MCF 10A (cell line): ENCODE measurements around the gene LYSMD1. TPM values are rescaled to one million over a fixed set of nuclear protein-coding genes. Genes with fewer than 3 reads are reported as not detected.

Experiments
- total RNA-seq: library from RNA; stranded (reverse); gene quantifications from 2 replicates; pipeline ENCODE4 v1.2.3, GENCODE V29; 2022

The LYSMD1 gene
- total RNA-seq, 1 experiment from 2014 or later: 14.4 TPM

Other genes starting within 250 kb of the LYSMD1 start
- gene SETDB1, start 239.5 kb downstream of the LYSMD1 start, total RNA-seq: 67.4 and 69.4 TPM in 2 replicates
- 270 TPM in 2 replicates for gene CERS2, start 191.1 kb downstream of the LYSMD1 start, total RNA-seq
- 0.37 and 0.61 TPM in 2 replicates for gene ANXA9, start 183.6 kb downstream of the LYSMD1 start, total RNA-seq
- gene MINDY1, start 159.0 kb downstream of the LYSMD1 start, total RNA-seq: 8.9 and 10.4 TPM in 2 replicates
- gene PRUNE1, start 157.5 kb downstream of the LYSMD1 start, total RNA-seq: 17.6 and 24.1 TPM in 2 replicates
- gene BNIPL, start 129.3 kb downstream of the LYSMD1 start, total RNA-seq: 1.2 and 2.3 TPM in 2 replicates
- 2.2 and 2.7 TPM in 2 replicates for gene C1orf56, start 118.2 kb downstream of the LYSMD1 start, total RNA-seq
- 134 and 139 TPM in 2 replicates for gene CDC42SE1, start 106.3 kb downstream of the LYSMD1 start, total RNA-seq
- gene MLLT11, start 105.5 kb downstream of the LYSMD1 start, total RNA-seq: 0.86 and 1.3 TPM in 2 replicates
- gene GABPB2, start 95.1 kb downstream of the LYSMD1 start, total RNA-seq: 20.2 and 22.9 TPM in 2 replicates
- gene SEMA6C, start 19.3 kb downstream of the LYSMD1 start, total RNA-seq: 2.3 and 9.5 TPM in 2 replicates
- not detected in 2 replicates for gene TNFAIP8L2, start 9.3 kb downstream of the LYSMD1 start, total RNA-seq
- gene SCNM1, start 242 bp upstream of the LYSMD1 start, total RNA-seq: 88.5 and 93.0 TPM in 2 replicates
- gene TMOD4, start 10.1 kb upstream of the LYSMD1 start, total RNA-seq: 1.1 TPM in 1 of 2 replicates, not detected in the other
- 106 and 108 TPM in 2 replicates for gene VPS72, start 24.3 kb upstream of the LYSMD1 start, total RNA-seq
- 150 and 163 TPM in 2 replicates for gene PIP5K1A, start 32.6 kb upstream of the LYSMD1 start, total RNA-seq
- gene PSMD4, start 88.8 kb upstream of the LYSMD1 start, total RNA-seq: 266 and 285 TPM in 2 replicates
- gene ZNF687, start 116.4 kb upstream of the LYSMD1 start, total RNA-seq: 26.3 and 27.5 TPM in 2 replicates
- 75.3 and 90.1 TPM in 2 replicates for gene PI4KB, start 161.5 kb upstream of the LYSMD1 start, total RNA-seq
- gene RFX5, start 181.3 kb upstream of the LYSMD1 start, total RNA-seq: 19.2 and 26.5 TPM in 2 replicates
- gene SELENBP1, start 206.8 kb upstream of the LYSMD1 start, total RNA-seq: 8.2 and 11.6 TPM in 2 replicates
- 281 and 320 TPM in 2 replicates for gene PSMB4, start 233.7 kb upstream of the LYSMD1 start, total RNA-seq